ENCODE data around the gene TMEM213.

Gene TMEM213, protein sequence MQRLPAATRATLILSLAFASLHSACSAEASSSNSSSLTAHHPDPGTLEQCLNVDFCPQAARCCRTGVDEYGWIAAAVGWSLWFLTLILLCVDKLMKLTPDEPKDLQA

DNA sequence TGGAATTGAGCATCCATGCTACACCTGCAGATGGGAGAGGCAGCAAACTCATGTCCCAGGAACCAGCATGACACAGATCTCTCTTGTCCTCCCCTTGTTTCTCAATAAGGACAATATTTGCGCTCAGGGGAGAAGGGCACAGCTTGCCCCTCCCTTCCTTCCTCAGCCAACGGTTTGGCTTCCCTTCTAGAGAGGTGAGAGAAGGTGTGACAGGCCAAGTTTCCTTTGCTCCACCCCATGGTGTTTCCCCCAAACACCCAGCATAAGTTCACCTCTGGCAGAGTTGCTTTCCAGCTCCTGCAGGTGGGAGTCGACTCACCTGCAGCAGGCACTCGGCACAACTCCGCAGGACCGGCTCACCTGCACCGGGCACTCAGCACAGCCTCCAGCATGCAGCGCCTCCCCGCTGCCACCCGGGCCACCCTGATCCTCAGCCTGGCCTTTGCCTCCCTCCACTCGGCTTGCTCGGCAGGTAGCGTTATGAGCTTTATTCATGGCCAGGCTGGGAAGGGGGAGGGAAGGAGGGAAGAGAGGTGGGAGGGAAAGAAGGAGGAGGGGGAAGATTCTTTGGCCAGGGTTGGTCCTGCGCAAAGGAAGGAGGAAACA lies at the start of gene TMEM213, which contains the start of gene ATP6V0A4:
TSS of gene TMEM213 (plus strand) at position 280 of the 606 bp plus-strand sequence. CDS start at position 391, 111 bp downstream.
TSS of gene ATP6V0A4 (minus strand) at position 482 of the 606 bp plus-strand sequence. CDS start 26,949 bp downstream, outside the sequence.
- DNase-seq (ENCODE audit: low read depth), result no peak

DNA sequence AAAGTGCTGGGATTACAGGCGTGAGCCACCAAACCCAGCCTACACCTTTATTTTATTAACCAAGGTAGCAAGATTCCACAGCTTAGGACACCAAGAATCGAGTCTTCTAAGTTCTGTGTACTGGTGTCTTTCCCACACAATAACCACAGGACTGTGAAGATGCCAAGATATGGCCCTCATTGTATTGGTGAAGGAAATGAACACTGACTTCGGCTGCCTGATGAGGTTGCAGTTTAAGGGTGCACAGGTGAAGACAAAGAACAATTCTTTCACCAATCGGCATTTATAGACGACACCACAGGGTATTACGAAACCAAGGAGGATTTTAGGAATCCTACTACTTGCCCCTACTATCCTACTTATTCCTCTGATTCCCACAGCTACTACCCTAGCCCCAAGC lies 49.1 kb upstream of the TMEM213 start:
- DNase-seq (ENCODE audit: low read depth), result no peak

DNA sequence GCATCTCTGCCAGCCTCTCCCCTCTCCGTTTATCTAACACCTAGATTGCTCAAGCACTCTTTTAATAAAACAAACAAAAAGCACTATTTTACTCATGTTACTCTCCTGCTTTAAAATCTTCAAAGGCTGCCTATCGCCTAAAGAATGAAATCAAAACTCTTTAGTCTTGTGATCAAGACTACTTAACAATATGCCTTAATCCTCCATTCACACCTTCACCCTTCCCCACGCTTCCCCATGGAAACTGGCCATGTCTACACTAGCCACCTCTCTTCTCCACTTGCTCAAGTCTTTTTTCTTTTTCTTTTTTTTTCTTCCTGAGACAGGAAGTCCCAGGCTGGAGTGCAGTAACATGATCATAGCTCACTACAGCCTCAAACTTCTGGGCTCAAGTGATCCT lies 47.8 kb upstream of the TMEM213 start:
- no peak for DNase-seq (ENCODE audit: low read depth)

DNA sequence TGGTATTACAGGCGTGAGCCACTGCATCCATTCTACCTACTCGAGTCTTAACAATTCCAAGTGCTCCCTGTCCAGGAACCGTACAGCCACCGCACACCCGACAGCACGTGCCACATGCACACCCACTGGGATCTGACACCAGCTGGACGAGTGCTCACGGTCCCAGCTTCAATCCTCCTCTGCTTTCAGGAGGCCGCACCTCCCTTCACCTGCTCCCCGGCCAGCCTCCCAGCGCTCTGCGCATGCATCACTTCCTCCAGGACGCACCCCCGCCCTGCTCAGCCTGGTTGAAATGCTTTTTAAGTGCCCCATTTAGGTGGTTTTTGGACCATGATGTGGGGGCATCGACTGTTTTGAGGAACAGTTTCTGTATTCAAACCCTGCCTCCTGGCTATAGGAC lies 47.3 kb upstream of the TMEM213 start:
- no peak for DNase-seq (ENCODE audit: low read depth)

DNA sequence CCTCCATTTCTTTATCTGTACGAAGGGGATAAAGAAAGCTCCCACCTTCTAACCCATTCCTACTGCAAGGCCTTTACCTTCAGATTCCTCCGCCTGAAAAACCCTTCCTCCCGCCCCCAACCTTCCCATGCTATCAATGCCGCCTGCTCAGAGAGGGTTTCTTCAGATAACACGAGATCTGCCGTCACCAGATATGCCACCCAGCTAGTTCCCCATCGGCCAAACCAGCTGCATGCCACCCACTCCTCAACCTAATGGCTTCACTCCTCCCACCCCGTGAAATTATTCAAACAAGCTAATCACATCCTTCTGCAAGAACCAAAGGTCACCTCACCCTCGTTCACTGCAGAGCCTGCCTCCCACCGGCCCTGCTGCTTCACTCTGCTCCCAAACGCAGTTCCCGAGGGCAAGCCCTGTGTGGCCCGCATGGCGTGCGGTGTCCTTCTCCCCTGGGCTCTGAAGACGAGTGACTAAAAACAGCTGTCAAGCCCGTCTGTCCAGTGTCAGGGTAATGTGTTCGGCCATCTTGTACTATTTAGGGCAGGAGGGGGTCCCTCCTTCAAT lies 46.8 kb upstream of the TMEM213 start:
- no peak for DNase-seq (ENCODE audit: low read depth)

DNA sequence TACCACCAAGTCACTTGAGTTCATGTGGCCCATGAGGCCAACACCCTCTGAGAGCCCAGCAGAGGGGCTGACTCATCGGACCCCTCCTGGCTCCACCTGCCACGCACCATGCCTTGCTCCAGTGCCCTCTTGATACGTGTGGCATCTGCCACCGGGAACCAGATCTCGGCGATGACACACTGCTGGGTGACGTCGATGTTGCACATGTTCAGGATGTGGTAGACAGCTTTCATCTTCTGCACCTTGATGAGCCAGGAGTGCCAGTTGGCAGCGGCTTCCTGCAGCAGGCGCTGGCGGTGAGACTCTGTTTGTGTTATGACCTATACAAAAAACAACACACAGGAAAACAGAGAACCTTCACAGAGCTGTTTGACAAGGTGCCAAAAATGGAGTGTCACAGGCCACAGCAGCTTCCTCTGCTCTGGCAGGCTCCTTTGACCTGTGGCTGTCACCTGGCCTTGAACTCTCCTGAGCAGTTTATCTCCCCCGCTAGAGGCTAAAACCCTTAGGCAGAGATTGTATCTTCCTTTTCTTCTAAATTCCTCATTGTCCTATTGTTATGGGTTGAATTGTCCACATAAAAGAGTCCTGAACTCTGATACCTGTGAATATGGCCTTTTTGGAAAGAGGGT lies 45.2 kb upstream of the TMEM213 start:
- DNase-seq (ENCODE audit: low read depth), result no peak

DNA sequence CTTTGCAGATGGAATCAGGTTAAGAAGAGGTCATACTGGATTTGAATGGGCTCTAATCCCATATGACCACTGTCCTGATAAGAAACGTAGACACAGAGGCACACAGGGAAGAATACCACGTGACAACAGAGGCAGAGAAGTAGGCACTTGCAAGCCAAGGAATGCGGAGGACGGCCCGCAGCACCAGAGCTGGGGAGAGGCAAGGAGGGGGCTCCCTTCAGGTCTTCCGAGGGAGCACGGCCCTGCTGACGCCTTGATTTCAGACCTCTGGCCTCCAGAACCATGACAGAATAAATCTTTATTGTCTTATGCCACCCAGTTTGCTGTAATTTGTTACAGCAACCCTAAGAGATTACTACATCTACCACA lies 44.7 kb upstream of the TMEM213 start:
- DNase-seq (ENCODE audit: low read depth), result no peak

DNA sequence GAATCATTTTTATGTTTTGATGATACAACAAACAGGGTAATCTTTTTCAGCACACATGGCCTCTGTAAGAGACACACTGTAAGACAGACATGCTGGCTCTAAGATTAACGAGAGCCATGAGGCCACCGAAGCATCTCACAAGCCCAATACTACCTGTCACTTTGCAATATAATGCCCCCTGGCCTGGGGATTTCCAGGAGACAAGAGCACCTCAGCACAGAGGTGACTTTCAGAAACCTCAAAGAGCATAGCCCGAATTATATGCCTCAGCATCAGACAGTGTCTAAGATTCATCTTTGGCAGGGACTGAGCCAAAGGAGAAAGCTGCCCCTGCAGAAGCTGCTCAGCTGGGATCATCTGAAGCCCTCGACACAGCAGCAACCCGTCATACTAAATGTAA lies 44.2 kb upstream of the TMEM213 start:
- no peak for DNase-seq (ENCODE audit: low read depth)

DNA sequence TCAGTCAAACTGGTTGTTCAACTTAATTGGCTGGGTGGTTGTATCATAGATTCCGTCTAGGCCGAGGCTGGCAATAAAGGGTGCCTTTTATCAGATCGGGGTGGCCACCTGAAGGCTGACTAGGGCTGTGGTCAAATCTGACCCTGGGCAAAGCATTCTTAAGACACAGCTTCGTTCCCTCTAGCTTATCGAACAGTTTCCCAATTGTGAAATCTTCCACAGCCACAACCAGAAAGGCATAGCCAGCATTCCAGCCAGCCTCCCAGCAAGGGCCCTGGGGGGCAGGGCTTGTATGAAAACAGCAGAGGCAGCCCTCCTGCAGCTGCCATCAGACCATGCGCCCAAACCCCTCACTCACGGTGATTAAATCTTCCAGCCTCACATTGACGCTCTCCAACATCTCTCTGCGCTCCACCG lies 42.5 kb upstream of the TMEM213 start:
- DNase-seq (ENCODE audit: low read depth), result no peak

DNA sequence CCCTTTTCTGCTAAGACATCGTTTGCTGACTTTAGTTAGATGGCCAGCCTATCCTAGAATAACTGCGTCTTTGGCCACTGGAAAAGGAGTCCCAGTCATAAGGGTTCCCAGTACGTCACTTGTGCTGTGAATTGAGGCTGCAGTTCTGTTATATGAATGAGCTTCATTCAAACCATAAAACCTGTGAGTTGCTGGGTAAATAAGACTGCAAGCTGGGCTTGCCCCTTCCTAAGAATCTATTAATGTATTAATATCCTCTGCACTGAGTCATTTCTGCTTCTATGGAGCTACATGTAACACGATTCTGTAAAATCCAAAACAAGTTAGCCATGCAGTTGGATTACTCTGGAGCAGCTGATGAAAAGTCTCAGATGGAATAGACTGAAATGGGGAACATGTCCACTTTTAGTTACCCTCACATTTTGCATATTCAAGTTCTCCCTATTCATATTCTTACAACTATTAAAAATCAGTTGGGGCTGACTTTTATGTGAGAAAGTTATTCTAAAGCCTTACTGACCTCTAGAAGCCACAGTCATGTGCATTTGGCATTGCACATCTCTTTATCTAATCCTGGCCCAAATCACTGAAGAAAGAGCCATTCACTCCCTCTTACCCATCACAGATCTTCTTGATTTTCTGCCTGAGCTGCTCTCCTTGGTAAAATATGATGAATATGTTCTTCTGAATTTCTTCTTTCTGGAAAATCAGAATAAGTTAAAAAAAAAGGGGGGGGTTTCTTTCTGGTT lies 41.8 kb upstream of the TMEM213 start:
- DNase-seq (ENCODE audit: low read depth), result no peak

DNA sequence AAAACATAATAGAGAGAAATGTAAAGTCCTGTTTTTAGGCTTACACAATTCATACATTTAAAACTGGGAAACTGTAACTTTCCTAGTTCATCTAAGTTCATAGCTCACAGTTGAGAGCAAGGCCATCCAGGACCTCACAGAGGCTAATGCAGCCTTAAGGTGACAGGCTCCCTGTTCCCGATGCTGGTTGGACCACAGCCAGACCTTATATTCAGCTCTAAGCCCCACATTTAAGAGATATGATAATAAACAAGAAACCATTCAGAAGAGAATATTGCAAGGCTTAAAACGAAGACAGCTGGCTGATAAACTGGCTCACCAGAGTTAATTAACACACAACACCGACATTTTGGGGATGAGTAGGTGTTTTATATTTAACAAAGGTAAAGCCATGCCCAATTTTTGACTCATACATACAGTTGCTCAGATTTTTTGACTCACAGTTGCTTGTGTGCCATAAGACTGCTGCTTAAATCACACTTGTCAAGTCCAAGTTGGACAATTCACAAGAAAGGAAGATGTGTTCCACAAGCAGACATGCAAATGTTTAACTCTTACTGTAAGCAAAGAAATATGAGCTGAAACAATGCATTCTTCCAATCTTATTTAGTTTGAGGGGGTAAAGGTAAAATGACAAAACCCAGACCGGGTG lies 41.1 kb upstream of the TMEM213 start:
- no peak for DNase-seq (ENCODE audit: low read depth)

DNA sequence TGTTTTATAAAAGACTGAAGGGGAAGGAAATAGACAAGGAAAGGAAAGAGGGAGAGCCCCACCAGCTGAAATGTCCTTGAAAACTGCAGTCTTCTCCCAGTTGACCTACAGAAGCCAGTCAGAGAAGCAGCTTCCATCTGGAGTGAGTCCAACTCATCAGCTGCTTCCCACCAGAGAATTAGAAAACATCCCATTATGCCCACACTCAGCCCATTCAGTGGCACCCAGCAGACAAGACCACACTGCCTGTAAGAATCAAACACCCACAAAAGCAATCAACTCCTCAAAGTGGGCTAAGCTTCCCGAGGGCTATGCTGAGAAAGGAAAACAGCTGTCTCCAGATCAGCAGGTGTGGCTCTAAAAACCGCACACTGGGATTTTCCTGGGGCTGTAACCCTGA lies 29.6 kb upstream of the TMEM213 start:
- DNase-seq (ENCODE audit: low read depth), result no peak

DNA sequence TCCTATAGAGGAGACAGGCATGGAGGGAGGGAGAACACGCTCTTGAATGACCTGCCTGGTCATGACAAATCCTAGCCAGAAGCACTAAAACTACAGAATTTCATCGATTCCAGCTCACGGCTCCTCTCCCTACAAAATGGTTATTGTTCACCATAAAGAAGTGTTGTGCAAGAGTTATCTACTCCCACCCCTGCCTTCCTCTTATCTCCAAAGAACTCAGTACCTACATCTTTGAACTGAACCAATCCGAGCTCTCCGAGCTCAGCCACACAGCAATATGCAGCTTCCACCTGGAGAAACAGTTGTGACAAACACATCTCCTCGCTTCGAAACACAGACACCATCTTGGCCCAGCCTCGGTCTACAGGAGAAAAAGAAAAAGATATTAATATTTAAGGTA lies 26.9 kb upstream of the TMEM213 start:
- DNase-seq (ENCODE audit: low read depth), result no peak

DNA sequence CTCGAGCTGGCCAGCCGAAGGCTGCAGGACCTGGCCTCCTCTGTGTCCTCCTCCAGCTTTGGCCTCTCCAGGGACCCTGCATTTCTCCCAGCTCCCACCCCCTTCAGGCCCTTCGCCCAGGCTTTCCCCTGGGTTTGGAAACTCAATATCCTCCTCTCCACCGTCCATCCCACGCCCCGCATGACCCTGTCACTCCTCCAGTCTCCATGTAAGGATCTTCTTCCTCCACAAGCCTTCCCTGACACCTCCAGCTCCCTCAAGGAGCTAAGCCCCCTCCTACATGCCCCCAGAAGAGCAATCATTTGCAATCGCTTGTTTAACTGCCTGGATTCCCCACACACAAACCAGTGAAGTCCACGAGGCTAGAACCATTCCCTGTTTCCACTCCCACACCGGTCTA lies 24.6 kb upstream of the TMEM213 start:
- no peak for DNase-seq (ENCODE audit: low read depth)

DNA sequence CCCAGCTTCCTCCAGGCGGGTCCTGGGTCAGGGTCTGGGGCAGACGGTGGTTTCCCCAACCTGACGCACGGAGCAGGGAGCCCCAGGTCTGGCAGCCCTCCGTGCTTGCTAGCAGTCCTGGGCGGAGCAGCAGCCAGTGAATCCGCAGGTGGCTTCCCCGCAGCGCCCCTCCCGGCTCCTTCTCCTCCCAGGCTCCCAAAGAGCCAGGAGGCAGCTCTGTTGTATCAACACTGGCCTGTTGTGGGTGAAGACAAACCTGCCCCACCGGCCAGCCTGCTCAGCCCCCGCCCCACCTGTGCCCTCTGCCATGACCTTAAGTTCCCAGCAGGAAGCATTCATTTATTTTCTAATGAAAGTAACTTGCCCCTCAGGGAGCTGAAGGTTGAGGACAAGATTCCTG lies 24.0 kb upstream of the TMEM213 start:
- DNase-seq (ENCODE audit: low read depth), result no peak

DNA sequence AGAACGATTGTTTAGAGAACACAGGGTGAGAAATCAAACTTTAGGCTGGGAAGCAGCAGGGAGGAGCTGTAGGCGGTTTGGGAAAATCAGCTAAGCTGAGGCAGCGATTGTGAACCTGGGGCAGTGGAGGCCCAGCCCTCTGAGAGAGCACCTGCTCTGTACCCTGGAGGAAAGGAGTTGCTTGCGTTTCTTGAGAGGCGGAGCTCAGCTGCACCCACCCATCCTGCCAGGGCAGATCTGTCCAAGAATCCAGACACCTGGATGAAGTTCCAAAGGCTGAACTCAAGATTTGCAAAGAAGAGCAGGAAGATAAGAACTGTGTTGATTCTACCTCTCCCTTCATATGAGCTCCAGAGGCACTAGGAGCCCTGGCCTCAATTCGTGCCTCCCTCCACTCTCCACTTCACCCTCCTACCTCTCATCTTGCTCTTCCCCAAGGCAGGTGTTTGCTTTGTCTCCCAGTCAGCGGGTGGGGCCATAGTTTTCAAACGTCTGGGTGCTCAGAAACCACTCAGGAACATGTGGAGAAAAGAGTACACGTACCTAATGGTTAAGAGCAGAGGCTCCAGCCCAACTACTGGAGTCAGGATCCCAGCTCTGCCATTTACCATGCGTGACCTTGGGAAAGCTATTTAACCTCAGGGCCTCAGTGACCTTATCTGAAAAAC lies 21.5 kb upstream of the TMEM213 start:
- DNase-seq (ENCODE audit: low read depth), result no peak

DNA sequence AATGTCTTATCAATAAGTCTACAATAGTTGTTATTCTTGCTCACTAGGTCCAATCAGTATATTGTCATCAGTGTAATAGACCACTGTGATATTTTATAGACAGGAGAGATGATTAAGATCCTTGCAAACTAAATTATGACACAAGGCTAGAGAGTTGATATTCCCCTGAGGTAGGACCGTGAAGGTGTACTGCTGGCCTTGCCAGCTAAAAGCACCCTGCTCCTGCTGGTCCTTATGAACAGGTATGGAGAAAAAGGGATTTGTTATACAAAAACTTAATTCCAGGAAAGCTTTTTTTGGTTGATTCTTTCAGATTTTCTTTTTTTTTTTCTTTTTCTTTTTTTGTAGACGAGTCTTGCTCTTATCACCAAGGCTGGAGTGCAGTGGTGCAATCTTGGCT lies 16.8 kb upstream of the TMEM213 start:
- no peak for DNase-seq (ENCODE audit: low read depth)

DNA sequence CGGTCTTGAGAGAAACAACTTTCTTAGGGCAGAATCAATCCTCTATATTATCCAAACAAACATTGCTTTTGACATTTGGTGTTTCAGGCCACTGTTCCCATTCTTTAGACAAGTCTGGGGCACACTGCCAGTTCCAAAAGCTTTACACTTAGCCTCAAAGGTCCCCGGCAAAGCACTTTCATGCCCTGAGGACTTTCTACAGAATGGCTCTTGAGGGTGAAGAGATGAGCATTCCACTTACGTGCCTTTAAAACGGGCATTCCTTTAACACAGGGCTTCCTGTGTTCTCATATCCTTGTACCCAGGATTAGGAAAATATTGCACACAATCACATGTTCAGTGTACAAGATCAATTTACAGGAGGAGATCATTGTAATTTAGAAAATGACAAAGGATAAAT lies 13.1 kb upstream of the TMEM213 start:
- no peak for DNase-seq (ENCODE audit: low read depth)

DNA sequence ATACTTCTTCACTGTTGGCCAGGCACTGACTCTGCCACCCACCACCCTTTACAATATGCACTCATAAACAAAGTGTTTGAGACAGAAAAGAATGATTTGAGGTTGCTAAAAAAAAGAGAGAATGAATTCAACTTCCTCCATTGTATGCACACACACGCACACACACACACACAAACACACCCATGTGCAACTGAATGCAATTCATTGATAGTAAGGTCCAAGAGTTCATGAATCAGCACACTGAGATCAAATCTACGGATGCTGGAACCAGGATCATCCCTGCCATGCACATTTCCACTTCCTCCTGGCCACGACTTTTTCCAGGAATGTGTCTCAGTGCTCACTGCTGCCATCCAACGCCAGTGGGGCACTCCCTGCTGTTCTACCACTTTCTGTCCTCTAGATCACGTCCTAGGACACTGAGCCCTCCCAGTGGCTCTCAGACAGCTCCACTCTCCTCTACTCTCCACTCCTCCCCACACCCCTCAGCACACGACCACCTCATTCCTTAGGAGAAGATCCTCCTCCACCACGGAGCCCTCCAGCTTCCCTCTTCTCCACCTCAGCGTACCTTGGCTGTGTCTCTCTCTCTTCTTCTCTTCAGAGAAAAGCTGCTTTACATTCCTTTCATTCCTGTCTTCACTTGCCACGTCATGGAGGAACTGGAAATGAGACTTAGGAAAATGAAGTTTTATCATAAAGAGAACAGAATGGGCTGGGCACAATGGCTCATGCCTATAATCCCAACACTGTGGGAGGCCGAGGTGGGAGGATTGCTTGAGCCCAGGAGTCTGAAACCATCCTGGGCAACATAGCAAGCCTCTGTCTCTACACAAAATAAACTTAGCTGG lies 12.0 kb upstream of the TMEM213 start:
- no peak for DNase-seq (ENCODE audit: low read depth)

DNA sequence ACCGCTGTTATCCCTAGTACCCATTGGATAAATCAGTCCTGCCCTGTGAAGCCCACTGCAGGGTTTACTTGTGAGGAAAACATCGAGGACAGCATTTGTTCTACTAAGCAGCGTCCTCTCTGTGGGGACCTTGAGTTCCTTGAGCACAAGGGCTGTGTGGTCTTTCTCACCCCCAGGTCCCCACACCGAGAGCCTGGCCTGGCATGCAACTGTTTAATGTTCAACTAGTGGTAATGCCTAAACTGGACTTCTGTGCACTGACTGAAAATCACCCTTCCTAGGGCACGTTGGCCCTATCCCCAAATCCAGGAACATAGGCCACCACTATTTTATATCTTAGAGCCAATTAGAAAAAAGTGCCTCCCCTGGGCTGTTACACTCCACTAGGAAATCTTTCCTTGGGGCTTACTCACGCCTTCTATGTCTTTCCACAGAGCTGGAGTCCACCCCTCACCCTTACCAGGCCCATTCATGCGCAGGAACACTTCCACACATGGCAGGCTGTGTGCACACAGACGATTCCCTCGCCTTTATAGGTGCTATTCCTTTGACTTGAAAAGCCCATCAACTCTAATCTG lies 1.7 kb upstream of the TMEM213 start:
- no peak for DNase-seq (ENCODE audit: low read depth)
